ENCODE results near the gene PPP2R2B.
"Not testable (repeated sequence)": the region's sequence is repeated elsewhere in the genome, so short reads cannot be mapped to it uniquely, and the experiment has no call there.

Gene PPP2R2B

DNA sequence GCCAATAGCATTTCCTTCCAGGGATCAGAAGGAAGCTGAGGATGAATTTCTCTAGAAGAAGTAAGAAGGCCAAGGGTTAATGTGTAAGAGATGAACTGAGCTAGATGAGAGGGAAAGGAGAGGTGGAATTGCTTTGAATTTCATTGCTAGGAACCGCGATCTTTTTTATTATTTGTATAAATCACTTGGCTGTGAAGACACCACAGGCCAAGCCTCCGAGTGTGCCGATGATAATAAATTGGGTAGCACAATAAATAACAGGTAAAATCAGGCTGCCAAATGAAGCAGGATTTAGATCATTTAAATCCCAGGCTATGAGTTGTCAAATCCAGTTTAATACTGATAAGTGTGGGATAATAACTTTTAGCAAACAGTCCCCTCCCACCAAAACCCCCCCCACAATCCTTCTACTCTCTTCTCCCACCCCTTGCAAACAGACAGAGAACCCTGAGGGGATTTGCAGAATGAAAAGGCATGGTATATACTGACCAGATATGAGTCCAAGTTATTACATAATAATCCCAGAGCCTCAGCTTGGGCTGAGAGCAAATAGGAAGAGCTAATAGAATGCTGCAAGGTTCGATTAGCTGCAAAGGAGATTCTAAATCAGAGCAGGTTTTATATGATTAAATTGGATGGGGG, 143.5 kb downstream of the PPP2R2B start:
- no peak for DNase-seq (ENCODE audit: low read depth)

GRCh38 chr5:146732962-146733361, 145.6 kb downstream of the PPP2R2B start:
- DNase-seq (ENCODE audit: low read depth) = no peak

DNA sequence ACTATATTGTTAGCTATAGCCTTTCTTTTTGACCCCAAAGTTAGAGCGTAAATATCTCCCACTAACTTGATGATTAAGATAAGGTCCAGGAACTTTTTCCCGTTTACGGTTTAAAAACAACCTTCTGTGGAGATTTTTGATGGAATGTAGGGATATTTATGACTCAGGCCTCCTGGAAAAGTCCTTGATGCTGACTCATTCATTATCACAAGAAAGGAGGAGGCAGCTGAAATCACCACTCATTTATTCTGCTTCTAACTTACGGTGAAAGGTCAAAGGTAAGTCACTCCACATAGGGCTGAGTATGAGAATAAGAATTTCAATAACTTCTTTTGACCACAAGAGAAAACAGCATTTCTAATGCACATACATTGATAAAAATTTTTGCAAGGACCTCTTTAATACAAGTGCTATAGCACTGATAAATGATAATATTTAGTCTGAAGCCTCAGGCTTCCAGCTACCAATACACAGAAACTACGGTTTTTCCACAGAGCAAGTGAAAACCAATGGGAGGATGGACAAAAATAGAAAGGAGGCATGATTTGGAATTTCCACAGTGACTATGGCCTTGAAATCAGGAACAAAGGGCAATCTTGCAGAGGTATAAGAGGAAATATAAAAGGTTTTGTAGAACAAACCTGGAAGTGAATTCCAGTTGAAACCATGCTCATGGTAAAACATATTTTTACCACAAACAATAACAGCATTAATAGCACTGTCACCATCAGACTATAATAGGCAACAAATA, 146.5 kb downstream of the PPP2R2B start:
- DNase-seq (ENCODE audit: low read depth) = no peak

GRCh38 chr5:146728746-146729145, 149.8 kb downstream of the PPP2R2B start:
- not testable (repeated sequence) for DNase-seq (ENCODE audit: low read depth)

- DNase-seq (ENCODE audit: low read depth) = no peak
Observed at GRCh38 chr5:146726891-146727290, 151.7 kb downstream of the PPP2R2B start.

- no peak for DNase-seq (ENCODE audit: low read depth)
Observed at GRCh38 chr5:146726020-146726419, 152.5 kb downstream of the PPP2R2B start.

DNA sequence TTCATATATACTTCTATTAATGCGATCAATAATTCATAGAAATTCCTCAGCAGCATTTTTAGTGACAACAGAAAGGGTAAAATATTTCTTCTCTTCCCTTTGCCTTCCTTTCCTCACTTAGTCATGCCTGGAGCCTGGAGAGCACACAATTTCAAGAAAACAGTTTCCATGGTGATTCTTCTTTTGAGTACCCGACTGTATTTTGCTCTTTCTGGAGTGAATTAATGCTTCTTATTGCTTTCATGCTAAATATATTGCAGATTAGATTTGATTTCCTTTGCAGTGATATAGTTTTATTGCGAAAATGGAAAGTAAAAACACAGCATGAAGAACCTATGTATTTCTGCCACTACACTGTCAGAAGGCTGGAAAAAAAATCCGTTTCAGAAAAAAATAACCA, 153.5 kb downstream of the PPP2R2B start:
- no peak for DNase-seq (ENCODE audit: low read depth)

GRCh38 chr5:146722361-146722779, 156.2 kb downstream of the PPP2R2B start:
- DNase-seq (ENCODE audit: low read depth) = no peak

DNA sequence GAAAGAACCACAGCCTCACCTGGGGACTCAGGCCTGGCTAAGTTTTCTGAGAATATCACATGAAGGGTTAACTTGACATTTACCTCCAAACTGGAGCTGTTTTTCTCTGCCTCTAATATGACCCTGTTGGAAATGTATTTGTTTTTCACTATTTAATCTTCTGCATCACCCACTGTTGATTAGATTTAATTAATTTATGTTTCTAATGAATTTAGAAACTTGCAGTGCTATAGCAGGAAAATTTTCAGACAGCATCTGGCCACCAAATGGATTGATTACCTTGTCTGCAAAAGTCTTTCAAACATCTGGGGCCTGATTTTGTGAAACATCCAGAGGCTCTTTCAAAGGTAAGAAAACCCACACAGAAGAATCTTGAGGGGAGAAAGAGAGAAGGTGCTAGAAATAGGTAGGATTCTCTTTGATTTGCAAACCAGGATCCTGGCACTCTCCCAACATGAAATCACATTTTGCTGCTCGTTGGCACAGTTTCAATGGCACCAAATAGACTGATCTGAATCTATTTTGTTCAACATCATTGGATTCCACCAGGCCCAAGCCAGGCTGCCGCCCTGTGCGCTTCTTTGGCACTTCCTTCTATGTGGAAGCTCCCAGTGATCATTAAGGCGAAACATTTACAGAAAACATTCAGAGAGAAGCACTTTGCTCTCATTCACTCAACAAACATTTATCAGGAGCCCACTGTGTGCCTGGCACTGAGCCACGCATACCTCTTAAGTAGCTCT, 157.3 kb downstream of the PPP2R2B start:
- DNase-seq (ENCODE audit: low read depth) = no peak

DNA sequence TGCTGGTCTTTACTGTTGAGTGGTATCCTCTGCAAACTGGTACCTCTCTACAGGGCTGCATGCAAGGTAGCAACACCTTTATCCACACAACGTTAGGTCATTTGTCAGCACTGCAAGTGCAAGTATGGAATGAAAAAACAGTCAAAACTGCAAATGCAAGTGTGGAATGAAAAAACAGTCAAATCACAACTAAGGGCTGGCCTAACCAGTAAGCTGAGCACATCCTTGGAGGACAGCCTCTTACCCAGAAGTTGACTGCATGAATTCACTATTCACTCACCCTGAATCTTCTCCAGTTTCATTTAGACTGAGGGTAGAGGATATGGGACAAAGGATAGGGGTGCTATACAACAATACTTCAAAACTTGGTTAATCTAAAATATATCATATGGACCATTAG, 158.4 kb downstream of the PPP2R2B start:
- no peak for DNase-seq (ENCODE audit: low read depth)

DNA sequence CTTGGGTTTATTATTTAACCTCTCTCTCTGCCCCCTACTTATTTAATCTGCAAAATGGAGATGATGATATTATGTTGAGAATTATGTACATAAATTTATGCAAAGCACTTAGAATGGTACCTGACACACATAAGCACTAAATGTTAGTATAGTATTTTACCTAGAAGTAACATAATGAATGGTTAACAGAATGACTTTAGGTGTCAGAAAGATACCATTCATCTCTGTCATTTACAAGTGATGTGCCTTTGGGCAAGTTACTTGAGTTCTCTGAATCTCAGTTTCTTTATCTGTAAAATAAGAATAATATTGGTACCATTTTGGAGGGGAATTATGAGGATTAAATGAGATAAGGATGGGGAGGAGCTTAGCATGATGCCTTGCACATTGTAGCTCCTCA, 159.4 kb downstream of the PPP2R2B start:
- DNase-seq (ENCODE audit: low read depth) = no peak

DNA sequence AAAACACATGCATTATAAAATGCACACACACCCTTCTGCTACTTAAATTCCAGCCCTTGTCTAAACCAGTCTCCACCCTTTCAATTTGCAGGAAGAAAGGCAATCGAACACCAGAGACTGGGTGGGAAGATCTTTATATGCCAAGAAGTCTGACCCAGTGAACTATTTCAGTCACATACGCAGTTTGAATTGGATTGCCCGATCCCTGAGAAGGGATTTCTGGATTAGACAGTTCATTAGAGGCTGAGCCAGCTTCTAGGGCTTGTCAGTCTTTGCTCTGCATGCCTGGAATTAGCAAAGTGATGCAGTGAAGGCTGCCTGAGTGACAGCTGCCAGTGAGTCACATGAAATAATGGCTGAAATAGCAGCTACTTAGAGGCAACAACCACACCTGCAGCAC, 159.9 kb downstream of the PPP2R2B start:
- DNase-seq (ENCODE audit: low read depth) = no peak

- DNase-seq (ENCODE audit: low read depth) = no peak
Observed at GRCh38 chr5:146717951-146718350, 160.6 kb downstream of the PPP2R2B start.

- DNase-seq (ENCODE audit: low read depth) = no peak
Observed at GRCh38 chr5:146716636-146717035, 161.9 kb downstream of the PPP2R2B start.

DNA sequence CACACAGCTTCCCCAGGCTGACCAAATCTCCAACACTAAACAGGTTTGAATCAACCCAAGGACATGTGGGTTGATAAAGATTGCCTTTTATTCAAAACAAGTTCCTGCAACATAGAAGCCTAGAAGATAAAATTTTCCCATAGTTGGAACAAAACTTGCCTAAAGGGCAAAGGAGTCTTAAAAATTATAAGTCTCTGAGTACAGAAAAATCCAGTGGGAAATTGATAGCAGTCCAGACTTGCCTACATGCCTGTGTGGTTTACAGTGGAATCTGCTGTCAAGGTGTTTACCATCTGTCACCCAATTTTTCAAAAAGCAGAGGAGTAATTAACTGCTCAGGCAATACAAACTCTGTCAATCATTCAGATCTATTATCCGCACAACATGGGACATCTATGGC, 168.2 kb downstream of the PPP2R2B start:
- DNase-seq (ENCODE audit: low read depth) = no peak

GRCh38 chr5:146707316-146707715, 171.2 kb downstream of the PPP2R2B start:
- DNase-seq (ENCODE audit: low read depth) = no peak

GRCh38 chr5:146706321-146706972, 172.1 kb downstream of the PPP2R2B start:
- no peak for DNase-seq (ENCODE audit: low read depth)

DNA sequence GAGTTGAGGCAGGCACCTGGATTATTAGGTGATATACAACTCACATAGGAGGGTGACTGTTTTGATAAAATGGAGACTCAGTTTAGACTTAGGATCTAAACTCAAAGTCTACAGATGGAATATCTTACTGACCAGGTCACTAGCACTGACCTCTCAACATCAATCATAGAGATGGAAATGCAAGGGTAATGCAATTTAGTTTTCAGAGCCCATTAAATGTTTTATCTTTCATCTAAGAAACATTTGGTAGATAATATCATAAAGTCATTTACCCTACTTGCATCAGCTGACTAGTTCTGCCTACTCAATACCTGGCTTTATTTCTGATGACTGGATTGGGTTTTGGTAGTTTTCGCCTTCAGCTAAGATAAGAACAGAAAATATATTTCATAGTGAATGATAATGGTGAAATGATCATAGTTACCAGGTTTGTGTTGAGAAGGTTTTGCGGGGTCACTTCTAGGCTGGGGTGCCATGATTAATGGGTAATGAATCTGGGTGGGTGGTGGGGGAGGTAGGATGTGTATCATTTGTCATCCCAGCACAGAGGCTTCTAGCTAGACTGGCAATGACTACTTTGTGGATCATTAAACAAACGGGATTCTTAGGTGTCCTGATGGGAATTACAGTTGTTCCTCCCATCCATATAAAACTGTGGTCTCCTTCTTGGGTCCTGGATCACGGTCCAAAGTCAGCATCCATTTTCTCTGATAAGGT, 173.4 kb downstream of the PPP2R2B start:
- no peak for DNase-seq (ENCODE audit: low read depth)

- DNase-seq (ENCODE audit: low read depth) = no peak
Observed at GRCh38 chr5:146703899-146704298, 174.7 kb downstream of the PPP2R2B start.

DNA sequence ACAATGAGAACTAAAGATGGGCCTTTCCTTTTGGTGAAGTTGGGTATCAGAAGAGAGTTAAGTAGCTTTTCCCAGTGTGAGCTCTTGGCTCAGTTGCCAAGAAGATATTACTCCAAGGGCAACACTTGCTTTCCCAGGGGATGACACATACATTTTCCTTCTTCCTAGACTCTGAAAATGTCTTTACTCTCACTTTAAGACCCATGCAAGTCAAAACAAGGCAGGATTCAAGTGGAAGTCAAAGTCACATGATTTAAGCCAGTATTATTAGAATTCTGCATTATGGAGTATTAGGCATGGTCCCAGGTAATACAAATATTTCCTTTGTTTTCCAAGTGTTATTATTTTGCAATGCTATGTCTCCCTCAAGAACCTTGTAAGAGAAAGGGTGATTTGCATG, 175.1 kb downstream of the PPP2R2B start:
- DNase-seq (ENCODE audit: low read depth) = no peak

GRCh38 chr5:146699664-146700418, 178.7 kb downstream of the PPP2R2B start:
- no peak for DNase-seq (ENCODE audit: low read depth)

Measured in activated T-cell treated with anti-CD3 and anti-CD28 coated beads for 1 hour (primary cell).